Stimulated activated CD4-positive, alpha-beta T cell treated with anti-CD3 and anti-CD28 coated beads, Interleukin-15, amount 100 ng/mL, for 1 hour (primary cell): Measurements from ENCODE around the gene RHOJ.

Experiments used
- DNase-seq, 2 donors: peaks; one replicate each; pipeline ENCODE4 v3.0.0-alpha.2; 2020; ENCODE audit warnings: low read depth in 1 of 2, low spot score in 1 of 2

The RHOJ gene

GRCh38 chr14:63205044-63205575 is 867 bp downstream of the RHOJ start:
- no peak for DNase-seq

- DNase-seq: no peak
These were observed 1.6 kb downstream of the RHOJ start for GRCh38 chr14:63205866-63206265.

- no peak for DNase-seq
These were observed 4.9 kb downstream of the RHOJ start for GRCh38 chr14:63209160-63209559.

- DNase-seq: no peak
These were observed 6.6 kb downstream of the RHOJ start for GRCh38 chr14:63210812-63211211.

- no peak for DNase-seq
These were observed 8.0 kb downstream of the RHOJ start for GRCh38 chr14:63212209-63212608.

- no peak for DNase-seq
These were observed 8.7 kb downstream of the RHOJ start for GRCh38 chr14:63212776-63213500.

- no peak for DNase-seq
These were observed 10.4 kb downstream of the RHOJ start for GRCh38 chr14:63214417-63215196.

- DNase-seq: no peak
These were observed 16.3 kb downstream of the RHOJ start for GRCh38 chr14:63220526-63220925.

- no peak for DNase-seq
These were observed 19.4 kb downstream of the RHOJ start for GRCh38 chr14:63223596-63223995.

GRCh38 chr14:63224196-63224595 is 20.0 kb downstream of the RHOJ start:
- no peak for DNase-seq

- no peak for DNase-seq
These were observed 24.0 kb downstream of the RHOJ start for GRCh38 chr14:63228217-63228616.

GRCh38 chr14:63229330-63230059 is 25.3 kb downstream of the RHOJ start:
- no peak for DNase-seq

GRCh38 chr14:63231766-63232165 is 27.5 kb downstream of the RHOJ start:
- DNase-seq: no peak

- no peak for DNase-seq
These were observed 33.5 kb downstream of the RHOJ start for GRCh38 chr14:63237791-63238190.

GRCh38 chr14:63240221-63240620 is 36.0 kb downstream of the RHOJ start:
- DNase-seq: no peak

GRCh38 chr14:63241096-63241495 is 36.9 kb downstream of the RHOJ start:
- no peak for DNase-seq

GRCh38 chr14:63243646-63244045 is 39.4 kb downstream of the RHOJ start:
- no peak for DNase-seq

GRCh38 chr14:63245893-63246292 is 41.6 kb downstream of the RHOJ start:
- no peak for DNase-seq

GRCh38 chr14:63248211-63248610 is 44.0 kb downstream of the RHOJ start:
- DNase-seq: no peak

- no peak for DNase-seq
These were observed 44.8 kb downstream of the RHOJ start for GRCh38 chr14:63249092-63249491.

GRCh38 chr14:63257299-63257698 is 53.1 kb downstream of the RHOJ start:
- no peak for DNase-seq

GRCh38 chr14:63262446-63262845 is 58.2 kb downstream of the RHOJ start:
- DNase-seq: no peak
